ENCODE measurements around the gene ANKS1B.

- TF ChIP-seq RAD21 (IDR thresholded peaks at IDR 0.05; ENCODE audit: low read depth) (no peak), POLR2A (IDR thresholded peaks at IDR 0.05; ENCODE audit: borderline replicate concordance, extremely low read depth, insufficient read depth, insufficient read length) (no peak), CTCF (IDR thresholded peaks at IDR 0.05 in 2 of 3, conservative IDR thresholded peaks at IDR 0.05 in 1 of 3; ENCODE audit: borderline replicate concordance in 1 of 3, insufficient read depth in 1 of 3, low read depth in 2 of 3, low read length in 2 of 3) (no peak), JUND (IDR thresholded peaks at IDR 0.05) (no peak), EZH2phosphoT487 (IDR thresholded peaks at IDR 0.05; ENCODE audit: borderline replicate concordance) (no peak), ZFX (IDR thresholded peaks at IDR 0.05) (no peak), MAX (IDR thresholded peaks at IDR 0.05) (no peak), SP1 (IDR thresholded peaks at IDR 0.05; ENCODE audit: low read depth) (no peak), EZH2 (IDR thresholded peaks at IDR 0.05) (no peak), POLR2AphosphoS5 (IDR thresholded peaks at IDR 0.05; ENCODE audit: low read depth, low read length) (no peak), EGR1 (IDR thresholded peaks at IDR 0.05; ENCODE audit: low read depth) (no peak)
- TF ChIP-seq, protein P1, sequence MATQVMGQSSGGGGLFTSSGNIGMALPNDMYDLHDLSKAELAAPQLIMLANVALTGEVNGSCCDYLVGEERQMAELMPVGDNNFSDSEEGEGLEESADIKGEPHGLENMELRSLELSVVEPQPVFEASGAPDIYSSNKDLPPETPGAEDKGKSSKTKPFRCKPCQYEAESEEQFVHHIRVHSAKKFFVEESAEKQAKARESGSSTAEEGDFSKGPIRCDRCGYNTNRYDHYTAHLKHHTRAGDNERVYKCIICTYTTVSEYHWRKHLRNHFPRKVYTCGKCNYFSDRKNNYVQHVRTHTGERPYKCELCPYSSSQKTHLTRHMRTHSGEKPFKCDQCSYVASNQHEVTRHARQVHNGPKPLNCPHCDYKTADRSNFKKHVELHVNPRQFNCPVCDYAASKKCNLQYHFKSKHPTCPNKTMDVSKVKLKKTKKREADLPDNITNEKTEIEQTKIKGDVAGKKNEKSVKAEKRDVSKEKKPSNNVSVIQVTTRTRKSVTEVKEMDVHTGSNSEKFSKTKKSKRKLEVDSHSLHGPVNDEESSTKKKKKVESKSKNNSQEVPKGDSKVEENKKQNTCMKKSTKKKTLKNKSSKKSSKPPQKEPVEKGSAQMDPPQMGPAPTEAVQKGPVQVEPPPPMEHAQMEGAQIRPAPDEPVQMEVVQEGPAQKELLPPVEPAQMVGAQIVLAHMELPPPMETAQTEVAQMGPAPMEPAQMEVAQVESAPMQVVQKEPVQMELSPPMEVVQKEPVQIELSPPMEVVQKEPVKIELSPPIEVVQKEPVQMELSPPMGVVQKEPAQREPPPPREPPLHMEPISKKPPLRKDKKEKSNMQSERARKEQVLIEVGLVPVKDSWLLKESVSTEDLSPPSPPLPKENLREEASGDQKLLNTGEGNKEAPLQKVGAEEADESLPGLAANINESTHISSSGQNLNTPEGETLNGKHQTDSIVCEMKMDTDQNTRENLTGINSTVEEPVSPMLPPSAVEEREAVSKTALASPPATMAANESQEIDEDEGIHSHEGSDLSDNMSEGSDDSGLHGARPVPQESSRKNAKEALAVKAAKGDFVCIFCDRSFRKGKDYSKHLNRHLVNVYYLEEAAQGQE (IDR thresholded peaks at IDR 0.05; ENCODE audit: low read depth), result no peak
Observed at GRCh38 chr12:98863167-98863566, 1121.6 kb downstream of the ANKS1B start.

Measured in HCT116 (cell line).